SK-N-SH treated with all-trans-retinoic acid at 6 μM for 48 hours (cell line): ENCODE results near the gene EXOC1L.

ENCODE experiments used
- ATAC-seq: fragments of 200-7000 bp; cut with Tn5 transposase; 3 replicates; pipeline ENCODE4 v1.9.1; 2020; ENCODE audit warnings: mild to moderate bottlenecking, moderate library complexity
- ARNTL ChIP-seq: fragments of 450-650 bp; formaldehyde crosslinking; IDR thresholded peaks from 2 replicates; pipeline ENCODE4 v1.5.0; 2020; ENCODE audit warnings: low read depth, mild to moderate bottlenecking, moderate library complexity, borderline replicate concordance
- BACH2 ChIP-seq: fragments of 250-450 bp; sonication (Bioruptor Pico); IDR thresholded peaks from 2 replicates; pipeline ENCODE4 v1.9.0; 2021; ENCODE audit warnings: mild to moderate bottlenecking, borderline replicate concordance
- CSDC2 ChIP-seq: fragments of 250-450 bp; sonication (Bioruptor Pico); IDR thresholded peaks from 2 replicates; pipeline ENCODE4 v1.5.0; 2020; ENCODE audit warnings: mild to moderate bottlenecking, moderate library complexity
- ESRRG ChIP-seq: fragments of 250-450 bp; sonication (Bioruptor Pico); IDR thresholded peaks from 2 replicates; pipeline ENCODE4 v1.6.1; 2021; ENCODE audit warnings: mild to moderate bottlenecking
- GLIS3 ChIP-seq: fragments of 250-450 bp; sonication (Bioruptor Pico); IDR thresholded peaks from 2 replicates; pipeline ENCODE4 v1.5.0; 2020; ENCODE audit warnings: mild to moderate bottlenecking, moderate library complexity
- ISL1 ChIP-seq: fragments of 250-450 bp; sonication (Bioruptor Pico); IDR thresholded peaks from 2 replicates; pipeline ENCODE4 v2.1.2; 2022; ENCODE audit warnings: mild to moderate bottlenecking, moderate library complexity
- OSR1 ChIP-seq: fragments of 250-450 bp; sonication (Bioruptor Pico); IDR thresholded peaks from 2 replicates; pipeline ENCODE4 v1.8.0; 2022; ENCODE audit warnings: moderate library complexity, mild to moderate bottlenecking, inconsistent platforms
- PPARA ChIP-seq: fragments of 250-450 bp; sonication (Bioruptor Pico); IDR thresholded peaks from 2 replicates; pipeline ENCODE4 v1.5.0; 2020; ENCODE audit warnings: mild to moderate bottlenecking, borderline replicate concordance
- RARB ChIP-seq: fragments of 250-450 bp; sonication (Bioruptor Pico); IDR thresholded peaks from 2 replicates; pipeline ENCODE4 v1.8.0; 2021; ENCODE audit warnings: mild to moderate bottlenecking, moderate library complexity
- SNAI2 ChIP-seq: fragments of 250-450 bp; sonication (Bioruptor Pico); IDR thresholded peaks from 2 replicates; pipeline ENCODE4 v1.5.0; 2020; ENCODE audit warnings: mild to moderate bottlenecking, moderate library complexity
- TCF4 ChIP-seq: fragments of 250-450 bp; sonication (Bioruptor Pico); IDR thresholded peaks from 2 replicates; pipeline ENCODE4 v1.8.0; 2021; ENCODE audit warnings: mild to moderate bottlenecking, moderate library complexity, borderline replicate concordance
- TOX ChIP-seq: fragments of 250-450 bp; sonication (Bioruptor Pico); IDR thresholded peaks from 2 replicates; pipeline ENCODE4 v1.8.0; 2021; ENCODE audit warnings: mild to moderate bottlenecking, moderate library complexity, borderline replicate concordance
- ZC3H10 ChIP-seq: fragments of 250-450 bp; sonication (Bioruptor Pico); IDR thresholded peaks from 2 replicates; pipeline ENCODE4 v1.5.1; 2021; ENCODE audit warnings: mild to moderate bottlenecking, moderate library complexity
- ZFP3 ChIP-seq: fragments of 250-450 bp; sonication (Bioruptor Pico); IDR thresholded peaks from 2 replicates; pipeline ENCODE4 v1.5.0; 2020; ENCODE audit warnings: mild to moderate bottlenecking, moderate library complexity
- ZFP30 ChIP-seq: fragments of 450-650 bp; formaldehyde crosslinking; IDR thresholded peaks from 2 replicates; pipeline ENCODE4 v1.5.0; 2022; ENCODE audit warnings: mild to moderate bottlenecking, moderate library complexity
- ZNF565 ChIP-seq: fragments of 450-650 bp; formaldehyde crosslinking; conservative IDR thresholded peaks from 2 replicates; pipeline ENCODE4 v1.5.0; 2020; ENCODE audit warnings: low read depth, mild to moderate bottlenecking, moderate library complexity
- ZNF70 ChIP-seq: fragments of 450-650 bp; formaldehyde crosslinking; IDR thresholded peaks from 2 replicates; pipeline ENCODE4 v1.5.0; 2020; ENCODE audit warnings: mild to moderate bottlenecking, moderate library complexity
- ZNF8 ChIP-seq: fragments of 450-650 bp; formaldehyde crosslinking; IDR thresholded peaks from 2 replicates; pipeline ENCODE4 v1.5.0; 2020; ENCODE audit warnings: mild to moderate bottlenecking, moderate library complexity
- TF ChIP-seq, protein P1 (sequence below): fragments of 250-450 bp; sonication (Bioruptor Pico); IDR thresholded peaks from 2 replicates; pipeline ENCODE4 v1.5.1; 2021; ENCODE audit warnings: mild to moderate bottlenecking, moderate library complexity
- TF ChIP-seq, protein P2 (sequence below): fragments of 250-450 bp; sonication (Bioruptor Pico); IDR thresholded peaks from 2 replicates; pipeline ENCODE4 v1.5.1; 2020; ENCODE audit warnings: low read depth, mild to moderate bottlenecking, moderate library complexity
- TF ChIP-seq, protein P3 (sequence below): fragments of 250-450 bp; sonication (Bioruptor Pico); IDR thresholded peaks from 2 replicates; pipeline ENCODE4 v1.8.0; 2021; ENCODE audit warnings: low read depth, mild to moderate bottlenecking, moderate library complexity, borderline replicate concordance
- TF ChIP-seq, protein P4 (sequence below): fragments of 250-450 bp; sonication (Bioruptor Pico); IDR thresholded peaks from 2 replicates; pipeline ENCODE4 v1.8.0; 2020; ENCODE audit warnings: mild to moderate bottlenecking, moderate library complexity, borderline replicate concordance
- TF ChIP-seq, protein P5 (sequence below): fragments of 250-450 bp; sonication (Bioruptor Pico); IDR thresholded peaks from 2 replicates; pipeline ENCODE4 v1.5.0; 2020; ENCODE audit warnings: mild to moderate bottlenecking, moderate library complexity

Gene EXOC1L

DNA sequence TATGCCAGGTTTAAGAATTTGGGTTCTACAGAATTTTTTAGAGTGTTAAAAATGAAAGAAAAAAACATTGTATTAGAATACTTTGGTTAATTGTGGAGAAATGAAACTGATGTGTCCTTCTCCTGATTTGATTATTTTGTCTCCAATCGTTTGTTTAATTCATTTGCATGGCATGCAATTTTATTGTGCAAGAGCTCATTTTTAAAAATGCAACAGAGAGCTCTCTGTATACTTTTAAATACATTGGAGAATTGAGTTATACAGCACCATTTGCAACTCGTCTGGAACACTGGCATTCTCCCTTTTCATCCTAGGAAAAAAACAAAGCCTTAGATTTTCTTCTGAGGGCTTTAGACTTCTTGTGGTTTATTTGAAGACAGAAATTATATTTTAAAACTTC lies 689 bp downstream of the EXOC1L start:
- no peak for TF ChIP-seq BACH2 (CRISPR knock-in tag)
- TF ChIP-seq ZFP30 (CRISPR knock-in tag): no peak
- TF ChIP-seq CSDC2 (CRISPR knock-in tag): no peak
- TF ChIP-seq, protein P1, sequence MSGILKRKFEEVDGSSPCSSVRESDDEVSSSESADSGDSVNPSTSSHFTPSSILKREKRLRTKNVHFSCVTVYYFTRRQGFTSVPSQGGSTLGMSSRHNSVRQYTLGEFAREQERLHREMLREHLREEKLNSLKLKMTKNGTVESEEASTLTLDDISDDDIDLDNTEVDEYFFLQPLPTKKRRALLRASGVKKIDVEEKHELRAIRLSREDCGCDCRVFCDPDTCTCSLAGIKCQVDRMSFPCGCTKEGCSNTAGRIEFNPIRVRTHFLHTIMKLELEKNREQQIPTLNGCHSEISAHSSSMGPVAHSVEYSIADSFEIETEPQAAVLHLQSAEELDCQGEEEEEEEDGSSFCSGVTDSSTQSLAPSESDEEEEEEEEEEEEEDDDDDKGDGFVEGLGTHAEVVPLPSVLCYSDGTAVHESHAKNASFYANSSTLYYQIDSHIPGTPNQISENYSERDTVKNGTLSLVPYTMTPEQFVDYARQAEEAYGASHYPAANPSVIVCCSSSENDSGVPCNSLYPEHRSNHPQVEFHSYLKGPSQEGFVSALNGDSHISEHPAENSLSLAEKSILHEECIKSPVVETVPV (CRISPR knock-in tag): no peak
- TF ChIP-seq ZNF8 (CRISPR knock-in tag): no peak
- no peak for TF ChIP-seq GLIS3 (CRISPR knock-in tag)
- no peak for ATAC-seq

DNA sequence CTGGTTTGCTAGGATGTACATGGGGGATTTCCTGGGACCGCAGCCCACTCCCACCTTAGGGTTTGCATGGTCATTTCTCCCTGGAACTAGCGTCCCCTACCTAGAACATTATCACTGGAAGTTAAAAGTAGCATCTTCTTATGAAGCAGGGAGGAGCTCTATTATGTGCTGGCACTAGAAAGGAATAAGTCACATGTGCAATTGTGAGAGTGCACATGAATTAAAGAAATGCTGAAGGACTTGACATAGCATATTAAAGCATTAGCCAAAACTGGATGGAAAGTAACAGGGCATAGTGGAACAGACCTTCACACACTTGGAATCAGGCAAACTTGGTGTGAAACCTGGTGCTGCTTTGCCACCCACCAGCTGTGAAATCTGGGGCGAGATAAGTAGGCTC lies 2.7 kb downstream of the EXOC1L start:
- no peak for ATAC-seq
- TF ChIP-seq TCF4 (CRISPR knock-in tag) (no peak), ZFP30 (CRISPR knock-in tag) (no peak), GLIS3 (CRISPR knock-in tag) (no peak), BACH2 (CRISPR knock-in tag) (no peak), RARB (CRISPR knock-in tag) (no peak), ZNF8 (CRISPR knock-in tag) (no peak)

DNA sequence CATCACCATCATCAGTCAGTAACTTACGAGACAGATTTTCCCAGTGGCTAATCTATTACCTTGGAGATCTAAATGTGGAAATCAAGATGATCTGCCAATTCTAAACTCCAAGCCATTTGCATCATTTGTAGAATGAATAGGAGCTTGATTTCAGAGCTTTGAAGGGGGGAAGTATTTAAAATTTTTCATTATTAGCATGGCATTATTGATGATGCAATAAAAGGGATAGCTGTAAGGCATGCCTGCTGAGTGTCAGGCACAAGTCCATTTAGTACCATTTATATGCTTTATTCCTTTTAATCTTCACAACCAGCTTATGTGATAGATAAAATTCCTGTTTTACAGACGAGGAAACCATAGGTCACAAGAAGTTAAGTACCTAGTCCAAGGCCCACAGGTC lies 5.3 kb downstream of the EXOC1L start:
- no peak for ATAC-seq
- TF ChIP-seq PPARA (CRISPR knock-in tag) (no peak), ZNF565 (CRISPR knock-in tag) (no peak), BACH2 (CRISPR knock-in tag) (no peak), ZC3H10 (CRISPR knock-in tag) (no peak)
- TF ChIP-seq, protein P2, sequence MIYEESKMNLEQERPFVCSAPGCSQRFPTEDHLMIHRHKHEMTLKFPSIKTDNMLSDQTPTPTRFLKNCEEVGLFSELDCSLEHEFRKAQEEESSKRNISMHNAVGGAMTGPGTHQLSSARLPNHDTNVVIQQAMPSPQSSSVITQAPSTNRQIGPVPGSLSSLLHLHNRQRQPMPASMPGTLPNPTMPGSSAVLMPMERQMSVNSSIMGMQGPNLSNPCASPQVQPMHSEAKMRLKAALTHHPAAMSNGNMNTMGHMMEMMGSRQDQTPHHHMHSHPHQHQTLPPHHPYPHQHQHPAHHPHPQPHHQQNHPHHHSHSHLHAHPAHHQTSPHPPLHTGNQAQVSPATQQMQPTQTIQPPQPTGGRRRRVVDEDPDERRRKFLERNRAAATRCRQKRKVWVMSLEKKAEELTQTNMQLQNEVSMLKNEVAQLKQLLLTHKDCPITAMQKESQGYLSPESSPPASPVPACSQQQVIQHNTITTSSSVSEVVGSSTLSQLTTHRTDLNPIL (CRISPR knock-in tag): no peak
- TF ChIP-seq, protein P3, sequence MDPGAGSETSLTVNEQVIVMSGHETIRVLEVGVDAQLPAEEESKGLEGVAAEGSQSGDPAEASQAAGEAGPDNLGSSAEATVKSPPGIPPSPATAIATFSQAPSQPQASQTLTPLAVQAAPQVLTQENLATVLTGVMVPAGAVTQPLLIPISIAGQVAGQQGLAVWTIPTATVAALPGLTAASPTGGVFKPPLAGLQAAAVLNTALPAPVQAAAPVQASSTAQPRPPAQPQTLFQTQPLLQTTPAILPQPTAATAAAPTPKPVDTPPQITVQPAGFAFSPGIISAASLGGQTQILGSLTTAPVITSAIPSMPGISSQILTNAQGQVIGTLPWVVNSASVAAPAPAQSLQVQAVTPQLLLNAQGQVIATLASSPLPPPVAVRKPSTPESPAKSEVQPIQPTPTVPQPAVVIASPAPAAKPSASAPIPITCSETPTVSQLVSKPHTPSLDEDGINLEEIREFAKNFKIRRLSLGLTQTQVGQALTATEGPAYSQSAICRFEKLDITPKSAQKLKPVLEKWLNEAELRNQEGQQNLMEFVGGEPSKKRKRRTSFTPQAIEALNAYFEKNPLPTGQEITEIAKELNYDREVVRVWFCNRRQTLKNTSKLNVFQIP (CRISPR knock-in tag): no peak

DNA sequence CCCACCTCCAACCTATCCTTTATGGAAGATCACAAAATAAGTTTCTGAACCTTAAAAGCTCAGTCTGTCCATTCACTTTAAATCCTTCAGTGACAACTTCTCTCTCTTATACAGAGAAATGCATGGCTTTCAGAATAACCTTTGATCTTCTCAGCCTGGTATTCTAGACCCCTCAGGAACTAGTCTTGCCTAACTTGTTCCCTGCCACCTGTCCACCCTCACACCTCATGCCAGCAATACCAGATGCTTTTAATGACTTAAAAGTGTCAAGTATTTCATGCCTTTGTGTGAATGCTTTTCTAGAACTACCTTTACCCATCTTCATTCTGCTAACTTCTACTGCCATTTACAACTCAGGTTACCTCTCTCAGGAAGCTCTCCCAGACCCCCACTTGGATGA lies 7.4 kb downstream of the EXOC1L start:
- no peak for ATAC-seq
- no peak for TF ChIP-seq TCF4 (CRISPR knock-in tag)
- TF ChIP-seq, protein P1 (CRISPR knock-in tag): no peak
- TF ChIP-seq ARNTL (CRISPR knock-in tag): no peak
- no peak for TF ChIP-seq SNAI2 (CRISPR knock-in tag)
- TF ChIP-seq, protein P4, sequence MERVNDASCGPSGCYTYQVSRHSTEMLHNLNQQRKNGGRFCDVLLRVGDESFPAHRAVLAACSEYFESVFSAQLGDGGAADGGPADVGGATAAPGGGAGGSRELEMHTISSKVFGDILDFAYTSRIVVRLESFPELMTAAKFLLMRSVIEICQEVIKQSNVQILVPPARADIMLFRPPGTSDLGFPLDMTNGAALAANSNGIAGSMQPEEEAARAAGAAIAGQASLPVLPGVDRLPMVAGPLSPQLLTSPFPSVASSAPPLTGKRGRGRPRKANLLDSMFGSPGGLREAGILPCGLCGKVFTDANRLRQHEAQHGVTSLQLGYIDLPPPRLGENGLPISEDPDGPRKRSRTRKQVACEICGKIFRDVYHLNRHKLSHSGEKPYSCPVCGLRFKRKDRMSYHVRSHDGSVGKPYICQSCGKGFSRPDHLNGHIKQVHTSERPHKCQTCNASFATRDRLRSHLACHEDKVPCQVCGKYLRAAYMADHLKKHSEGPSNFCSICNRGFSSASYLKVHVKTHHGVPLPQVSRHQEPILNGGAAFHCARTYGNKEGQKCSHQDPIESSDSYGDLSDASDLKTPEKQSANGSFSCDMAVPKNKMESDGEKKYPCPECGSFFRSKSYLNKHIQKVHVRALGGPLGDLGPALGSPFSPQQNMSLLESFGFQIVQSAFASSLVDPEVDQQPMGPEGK (CRISPR knock-in tag): no peak
- TF ChIP-seq ZC3H10 (CRISPR knock-in tag): no peak
- no peak for TF ChIP-seq ESRRG
- TF ChIP-seq ZFP3: no peak
- TF ChIP-seq ISL1: no peak
- TF ChIP-seq PPARA (CRISPR knock-in tag): no peak
- TF ChIP-seq TOX (CRISPR knock-in tag): no peak
- TF ChIP-seq, protein P3 (CRISPR knock-in tag): no peak
- no peak for TF ChIP-seq OSR1 (CRISPR knock-in tag)
- TF ChIP-seq, protein P5, sequence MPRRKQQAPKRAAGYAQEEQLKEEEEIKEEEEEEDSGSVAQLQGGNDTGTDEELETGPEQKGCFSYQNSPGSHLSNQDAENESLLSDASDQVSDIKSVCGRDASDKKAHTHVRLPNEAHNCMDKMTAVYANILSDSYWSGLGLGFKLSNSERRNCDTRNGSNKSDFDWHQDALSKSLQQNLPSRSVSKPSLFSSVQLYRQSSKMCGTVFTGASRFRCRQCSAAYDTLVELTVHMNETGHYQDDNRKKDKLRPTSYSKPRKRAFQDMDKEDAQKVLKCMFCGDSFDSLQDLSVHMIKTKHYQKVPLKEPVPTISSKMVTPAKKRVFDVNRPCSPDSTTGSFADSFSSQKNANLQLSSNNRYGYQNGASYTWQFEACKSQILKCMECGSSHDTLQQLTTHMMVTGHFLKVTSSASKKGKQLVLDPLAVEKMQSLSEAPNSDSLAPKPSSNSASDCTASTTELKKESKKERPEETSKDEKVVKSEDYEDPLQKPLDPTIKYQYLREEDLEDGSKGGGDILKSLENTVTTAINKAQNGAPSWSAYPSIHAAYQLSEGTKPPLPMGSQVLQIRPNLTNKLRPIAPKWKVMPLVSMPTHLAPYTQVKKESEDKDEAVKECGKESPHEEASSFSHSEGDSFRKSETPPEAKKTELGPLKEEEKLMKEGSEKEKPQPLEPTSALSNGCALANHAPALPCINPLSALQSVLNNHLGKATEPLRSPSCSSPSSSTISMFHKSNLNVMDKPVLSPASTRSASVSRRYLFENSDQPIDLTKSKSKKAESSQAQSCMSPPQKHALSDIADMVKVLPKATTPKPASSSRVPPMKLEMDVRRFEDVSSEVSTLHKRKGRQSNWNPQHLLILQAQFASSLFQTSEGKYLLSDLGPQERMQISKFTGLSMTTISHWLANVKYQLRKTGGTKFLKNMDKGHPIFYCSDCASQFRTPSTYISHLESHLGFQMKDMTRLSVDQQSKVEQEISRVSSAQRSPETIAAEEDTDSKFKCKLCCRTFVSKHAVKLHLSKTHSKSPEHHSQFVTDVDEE (CRISPR knock-in tag): no peak
- no peak for TF ChIP-seq BACH2 (CRISPR knock-in tag)
- no peak for TF ChIP-seq ZNF70 (CRISPR knock-in tag)
- no peak for TF ChIP-seq RARB (CRISPR knock-in tag)
- TF ChIP-seq ZFP30 (CRISPR knock-in tag): no peak
